GM18526 (cell line): Measurements from ENCODE around the gene SMC6.

Experiments used
- POLR2A ChIP-seq: IDR thresholded peaks from 3 replicates; pipeline ENCODE4 v1.6.1; 2011; ENCODE audit not compliant: insufficient read length; ENCODE audit errors: extremely low read depth

The SMC6 gene

DNA sequence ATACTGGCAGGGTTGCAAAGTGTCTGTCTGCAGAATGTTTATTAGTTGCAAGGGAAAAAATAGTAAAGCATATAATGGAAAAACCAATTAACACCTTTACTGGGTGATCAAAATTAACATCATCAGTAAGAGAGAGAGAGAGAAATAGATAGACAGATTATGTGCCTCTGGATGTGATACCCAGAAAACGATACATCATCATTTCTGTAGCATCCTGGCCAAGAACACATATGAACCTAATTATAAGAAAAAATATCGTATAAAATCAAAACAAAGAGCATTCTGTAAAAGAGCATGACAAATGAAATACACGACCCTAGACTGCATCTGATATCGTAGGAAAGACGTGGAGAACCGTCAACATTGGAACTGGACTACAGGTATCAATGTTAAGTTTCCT, 64.6 kb downstream of the SMC6 start:
- no peak for TF ChIP-seq POLR2A

DNA sequence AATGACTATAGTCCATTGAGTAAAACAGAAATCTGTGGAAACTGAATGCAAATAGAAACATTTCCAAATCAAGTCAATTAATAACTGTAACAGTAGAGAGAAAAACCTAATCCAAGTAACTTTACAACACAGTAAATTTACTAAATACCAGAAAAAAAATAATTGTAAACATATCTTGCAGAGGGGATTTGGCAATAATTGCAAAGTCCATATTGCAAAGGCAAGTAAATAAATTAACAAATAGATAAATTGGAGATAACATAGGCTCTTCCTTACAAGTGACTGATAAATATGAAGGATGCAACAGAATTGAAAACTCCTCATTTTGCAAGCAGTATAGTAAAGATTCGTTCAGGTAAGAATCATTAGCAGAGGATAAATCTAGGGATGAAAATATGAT, 65.0 kb downstream of the SMC6 start:
- TF ChIP-seq POLR2A, result no peak

DNA sequence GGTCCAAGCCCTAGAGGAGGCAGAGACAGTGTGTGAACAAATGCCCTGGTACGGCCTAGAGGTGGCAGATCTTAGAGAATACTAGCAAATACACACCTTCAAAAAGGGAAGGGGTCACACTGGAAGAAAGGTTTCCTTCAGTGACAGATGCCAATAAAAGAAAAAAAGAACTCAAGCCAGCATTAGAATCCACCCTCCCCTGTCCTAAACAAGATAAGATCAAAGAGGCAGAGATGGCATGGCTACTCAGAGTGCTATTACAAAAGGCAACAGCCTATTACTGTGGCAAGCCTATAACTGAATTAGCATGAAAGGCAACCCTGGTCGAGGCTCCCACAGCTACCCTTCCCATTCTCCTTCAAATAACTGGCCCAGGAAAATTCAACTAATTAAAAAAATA, 69.6 kb downstream of the SMC6 start:
- TF ChIP-seq POLR2A, result no peak

DNA sequence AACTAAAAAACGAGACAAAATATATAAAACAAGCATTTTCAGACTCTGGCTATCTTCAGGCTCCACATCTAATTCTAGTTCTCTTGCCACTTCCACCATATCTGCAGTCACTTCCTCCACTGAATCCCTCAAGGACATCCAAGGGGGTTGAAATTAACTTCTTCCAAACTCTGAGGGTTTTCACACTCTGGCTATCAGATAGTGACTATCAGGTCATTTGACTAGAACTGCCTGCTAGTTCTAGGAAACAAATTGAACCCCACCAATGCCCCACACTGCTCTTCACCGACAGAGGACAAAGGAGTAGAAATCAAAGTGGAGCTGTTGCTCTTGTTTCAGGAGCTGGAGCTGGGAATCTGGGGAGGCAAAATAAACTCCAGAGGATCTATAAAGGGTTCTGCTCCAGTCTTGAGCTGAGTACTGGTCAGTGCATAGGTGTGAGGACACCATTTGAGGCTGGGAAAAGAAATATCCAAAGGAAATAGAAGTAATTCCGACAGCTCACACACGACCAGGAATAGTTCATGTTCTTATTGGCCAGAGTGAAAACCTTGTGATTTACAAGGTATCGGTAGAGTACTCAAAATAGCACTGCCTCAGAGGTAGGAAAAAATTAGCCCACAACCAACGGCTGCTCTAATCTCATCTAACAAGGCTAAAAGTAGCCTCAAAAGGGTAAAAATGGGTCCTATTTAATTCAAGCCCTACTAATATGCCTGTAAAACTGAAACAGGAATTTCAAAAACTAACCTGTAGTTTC, 71.3 kb downstream of the SMC6 start:
- no peak for TF ChIP-seq POLR2A

DNA sequence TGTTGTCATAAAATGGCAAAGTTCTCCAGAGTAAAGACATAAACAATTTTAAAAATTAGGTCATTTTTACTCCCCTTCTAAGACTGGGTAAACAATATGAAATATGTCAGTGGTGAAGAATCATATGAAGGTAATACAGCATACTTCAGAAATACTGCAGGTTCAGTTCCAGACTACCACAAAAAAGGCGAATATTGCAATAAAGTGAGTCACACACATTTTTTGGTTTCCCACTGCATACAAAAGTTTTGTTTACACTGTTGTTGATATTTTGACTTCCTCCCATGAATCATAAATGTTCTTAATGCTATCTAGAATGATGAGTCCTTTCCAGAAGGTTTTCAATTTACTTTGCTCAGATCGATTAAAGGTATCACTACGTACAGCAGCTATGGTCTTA, 73.5 kb downstream of the SMC6 start:
- TF ChIP-seq POLR2A, result no peak

DNA sequence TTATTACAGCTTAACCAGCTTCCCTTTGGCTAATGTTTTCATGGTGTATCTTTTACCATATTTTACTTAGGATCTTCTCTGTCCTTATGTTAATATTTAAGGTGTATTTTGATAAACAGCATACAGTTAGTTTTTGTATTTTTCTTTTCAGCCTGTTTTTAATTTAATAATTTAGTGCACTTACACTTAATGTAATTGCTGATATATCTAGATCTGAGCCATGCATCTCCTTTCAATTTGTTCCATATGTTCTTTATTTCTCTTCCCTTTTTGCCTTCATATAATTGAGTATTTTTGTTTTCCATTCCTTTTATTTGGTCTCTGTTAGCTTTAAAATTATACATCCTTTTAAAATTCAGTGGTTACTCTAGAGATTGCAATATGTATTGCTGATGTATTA, 78.8 kb downstream of the SMC6 start:
- TF ChIP-seq POLR2A, result no peak

DNA sequence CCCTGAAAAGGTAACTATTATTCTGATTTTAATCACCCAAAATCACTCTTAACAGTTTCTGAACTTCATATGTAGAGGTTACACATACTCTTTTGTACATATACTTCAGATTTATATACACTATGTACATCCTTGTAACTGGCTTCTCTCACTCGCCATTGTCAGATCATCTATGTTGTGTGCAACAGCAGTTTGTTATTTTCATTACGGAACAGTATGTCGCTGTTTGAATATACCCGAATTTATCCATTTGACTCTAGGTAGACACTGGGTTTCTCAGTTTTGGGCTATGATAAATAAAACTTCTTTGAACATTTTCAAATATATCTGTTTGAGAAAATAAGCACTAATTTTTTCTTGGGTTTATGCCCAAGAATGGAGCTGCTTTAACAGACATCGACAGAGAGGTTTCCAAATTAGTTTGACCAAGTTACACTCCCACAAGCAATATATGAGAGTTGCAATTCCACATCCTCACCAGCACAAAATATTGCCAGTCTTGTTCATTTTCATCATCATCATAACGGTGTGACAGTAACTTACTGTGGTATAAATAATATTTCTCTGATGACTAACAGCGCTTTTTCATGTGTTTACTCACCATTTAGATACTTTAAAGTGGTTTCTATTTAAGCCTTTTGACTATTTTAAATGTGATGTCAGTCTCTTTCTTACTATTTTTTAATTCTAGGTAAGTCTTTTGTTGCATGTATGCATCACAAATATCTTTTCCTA, 80.9 kb downstream of the SMC6 start:
- TF ChIP-seq POLR2A, result no peak

DNA sequence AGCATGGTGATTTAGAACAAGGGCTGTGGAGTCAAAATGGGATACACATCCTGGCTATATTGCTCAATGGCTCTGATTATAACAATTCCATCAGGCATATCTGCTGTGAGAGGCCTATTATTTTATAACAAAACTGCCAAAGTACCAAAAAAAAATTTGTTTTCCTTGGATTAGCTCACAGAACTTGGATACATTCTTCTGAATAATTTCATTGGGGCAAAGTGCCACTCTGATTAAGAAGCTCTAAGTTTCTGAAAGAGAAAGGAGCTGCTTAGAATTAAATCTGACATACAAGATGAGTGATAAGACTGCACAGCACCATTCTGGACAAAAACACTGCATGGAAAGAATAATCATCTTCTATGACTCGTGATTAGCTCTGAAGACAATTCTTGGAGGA, 85.7 kb downstream of the SMC6 start:
- TF ChIP-seq POLR2A, result no peak

DNA sequence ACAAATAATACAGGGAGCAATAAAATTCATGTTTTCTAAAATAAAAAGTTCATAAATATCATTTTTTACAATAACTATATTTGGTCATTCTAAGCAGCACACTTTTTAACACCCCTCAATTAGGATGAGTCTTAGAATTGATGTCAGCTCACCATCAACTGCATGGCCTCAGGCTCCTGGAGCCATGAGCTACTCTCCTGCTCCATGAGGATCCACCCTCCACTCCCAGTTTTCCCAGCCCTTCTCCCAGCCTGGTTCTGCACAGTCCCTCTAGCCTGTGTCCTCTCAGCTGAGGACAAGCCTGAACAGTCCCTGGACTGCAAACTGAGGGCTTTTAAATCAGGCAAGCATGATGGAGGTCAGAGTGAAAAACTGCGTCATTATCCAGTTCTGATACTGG, 89.1 kb downstream of the SMC6 start:
- TF ChIP-seq POLR2A, result no peak

DNA sequence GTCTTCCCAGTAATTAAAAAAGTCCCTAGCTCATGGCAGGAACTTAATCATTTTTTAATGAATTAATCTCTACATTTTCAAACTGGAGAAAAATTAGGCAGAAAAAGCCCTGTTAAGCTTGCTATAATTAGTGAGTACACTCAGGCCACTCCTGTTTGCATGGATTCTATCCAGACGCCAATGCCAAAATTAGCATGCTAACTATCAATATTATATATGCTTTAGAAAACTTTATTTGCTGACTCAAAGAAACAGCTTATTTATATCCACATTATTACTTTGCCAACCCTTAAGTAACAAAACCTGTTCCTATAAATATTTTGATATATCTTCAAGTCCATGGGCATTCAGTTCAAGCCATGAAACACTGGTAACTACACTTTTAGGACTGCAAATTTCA, 90.9 kb downstream of the SMC6 start:
- TF ChIP-seq POLR2A, result no peak

DNA sequence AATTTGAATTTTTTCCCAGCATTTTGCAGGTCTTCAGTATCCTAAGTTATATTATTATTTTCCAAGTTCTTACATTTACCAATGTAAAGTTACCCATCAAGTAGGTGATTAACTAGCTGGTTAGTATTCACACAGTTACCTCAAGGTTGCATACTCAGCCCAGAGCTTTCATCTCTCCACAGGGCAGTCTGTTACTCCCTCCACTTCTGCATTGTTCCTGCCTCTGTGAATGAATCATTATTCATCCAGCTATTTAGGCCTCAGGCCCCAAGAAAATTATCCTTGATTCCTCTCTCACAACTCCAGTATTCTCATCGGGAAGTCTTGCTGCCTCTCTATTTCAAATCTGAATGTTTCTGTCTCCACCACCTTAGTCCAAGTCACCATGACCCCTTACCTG, 92.2 kb downstream of the SMC6 start:
- TF ChIP-seq POLR2A, result no peak

DNA sequence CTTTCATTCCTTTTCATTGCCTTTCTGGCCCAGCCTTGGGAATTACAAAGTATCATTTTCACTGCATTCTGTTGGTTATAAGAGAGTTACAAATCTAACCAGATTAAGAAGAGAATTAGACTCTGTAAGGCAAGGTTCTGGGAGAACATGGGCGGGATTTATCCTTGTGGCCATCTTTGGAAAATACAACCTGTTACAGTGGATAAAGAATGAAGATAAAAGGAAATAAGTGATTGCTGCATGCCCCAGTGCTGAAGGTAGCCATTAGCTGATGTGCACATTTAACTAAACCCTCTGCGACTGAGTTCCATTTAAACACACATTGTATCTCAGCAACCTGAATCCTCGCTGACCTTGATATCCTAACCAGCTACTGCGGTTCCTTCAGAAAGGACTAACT, 93.4 kb downstream of the SMC6 start:
- TF ChIP-seq POLR2A, result no peak

DNA sequence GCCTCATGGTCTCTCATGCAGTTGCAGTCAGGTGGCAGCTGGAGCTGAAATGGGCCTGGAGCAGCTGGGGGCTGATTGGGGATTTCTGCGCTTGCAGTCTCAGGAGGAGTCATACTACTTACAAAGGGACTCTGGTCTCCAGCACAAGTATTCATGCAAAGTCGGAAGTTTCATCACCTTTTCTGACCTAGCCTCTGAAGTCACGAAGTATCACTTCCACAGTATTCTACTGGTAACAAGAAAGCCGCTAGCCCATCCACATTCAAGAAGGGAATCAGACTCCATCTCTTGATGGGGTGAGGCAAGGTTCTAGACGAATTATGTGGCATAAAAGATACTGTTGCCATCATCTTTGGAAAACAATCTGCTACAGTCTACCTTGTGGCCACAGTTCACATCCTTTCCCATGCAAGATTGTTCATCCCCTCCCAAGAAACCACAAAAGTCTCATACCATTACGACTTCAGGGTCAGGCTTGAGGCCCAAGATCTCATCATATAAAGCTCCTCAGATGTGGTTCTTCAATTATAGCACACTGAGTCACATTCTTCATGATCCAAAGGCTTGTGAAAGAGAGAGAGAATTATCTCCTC, 95.3 kb downstream of the SMC6 start:
- TF ChIP-seq POLR2A, result no peak

DNA sequence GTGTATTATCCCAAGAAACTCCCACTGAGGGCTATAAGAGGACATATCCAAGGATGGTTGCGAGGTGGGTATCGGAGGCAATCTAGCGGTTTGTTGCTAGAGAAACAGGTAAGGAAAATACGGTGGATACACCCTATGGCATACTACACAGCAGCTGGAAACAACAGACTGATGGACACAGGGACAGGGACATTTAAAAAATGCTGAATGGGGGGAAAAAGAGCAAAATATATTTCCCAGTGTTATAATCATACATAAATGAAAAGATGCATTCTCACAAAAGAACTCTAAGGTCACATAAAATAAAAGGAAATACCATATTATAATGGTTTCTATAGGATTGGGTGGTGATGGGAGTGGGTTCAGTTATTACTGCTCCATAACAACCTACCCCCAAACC, 95.9 kb downstream of the SMC6 start:
- no peak for TF ChIP-seq POLR2A

DNA sequence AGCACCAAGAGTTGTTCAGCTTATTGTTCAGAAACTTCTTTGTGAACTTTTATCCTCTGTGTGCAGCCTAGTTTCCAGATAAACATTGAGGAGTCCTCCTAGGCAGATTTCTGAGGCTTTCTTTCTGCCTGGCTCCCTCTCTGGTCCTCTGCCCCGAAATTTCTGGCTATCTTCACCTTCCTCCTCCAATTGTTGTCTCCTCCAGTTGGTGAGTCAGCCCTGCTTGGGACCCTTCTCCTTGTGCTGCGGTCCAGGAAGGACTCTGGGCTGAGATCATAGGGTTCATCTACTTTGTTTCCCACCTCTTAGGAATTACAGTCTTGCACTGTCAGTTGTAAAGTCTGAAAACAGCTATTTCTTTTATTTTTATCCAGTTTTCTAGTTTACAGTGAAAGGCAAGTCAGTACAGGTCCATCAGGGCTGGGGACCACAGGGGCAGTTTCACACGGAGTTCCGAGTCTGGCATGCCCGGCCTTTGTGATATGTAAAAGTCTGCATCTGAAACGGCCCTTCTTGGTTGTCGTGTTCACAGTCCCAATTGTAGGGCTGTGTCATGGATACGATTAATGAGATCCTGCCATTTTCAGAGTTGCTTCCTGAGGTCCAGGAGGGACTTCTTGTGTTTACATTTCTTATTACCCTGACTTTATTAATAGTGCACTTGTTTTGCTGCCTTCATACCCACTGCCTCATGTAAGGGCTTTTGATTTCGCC, 100.8 kb downstream of the SMC6 start:
- TF ChIP-seq POLR2A, result no peak

DNA sequence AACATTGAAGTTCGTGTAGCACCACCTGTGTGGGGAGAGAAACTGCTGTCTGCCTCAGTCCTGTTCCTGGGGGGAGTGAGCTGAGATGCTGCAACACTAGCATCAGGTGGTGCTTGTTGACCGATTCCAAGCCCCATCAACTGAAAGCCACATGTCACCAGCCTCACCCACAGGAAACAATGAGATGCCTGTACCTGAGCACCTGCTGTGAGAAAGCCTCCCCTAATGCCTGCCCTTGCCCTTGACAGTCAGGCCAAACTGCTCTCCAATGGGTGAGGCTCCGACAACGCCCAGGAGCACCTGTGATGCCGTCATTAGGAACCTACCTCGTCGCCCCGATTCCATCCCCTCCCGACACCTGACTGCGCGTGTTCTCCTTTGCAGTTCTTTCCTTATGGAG, 104.6 kb downstream of the SMC6 start:
- TF ChIP-seq POLR2A, result no peak
